ENCODE measurements around the gene AUP1.
A peak's percentile ranks its signal among the peaks of the same experiment; 100 is the strongest.
"Not testable (repeated sequence)": the region's sequence is repeated elsewhere in the genome, so short reads cannot be mapped to it uniquely, and the experiment has no call there.

The AUP1 gene

GRCh38 chr2:74495440-74495839 is 34.1 kb downstream of the AUP1 start:
- no peak for DNase-seq

GRCh38 chr2:74493546-74493945 is 36.0 kb downstream of the AUP1 start:
- DNase-seq: no peak

DNA sequence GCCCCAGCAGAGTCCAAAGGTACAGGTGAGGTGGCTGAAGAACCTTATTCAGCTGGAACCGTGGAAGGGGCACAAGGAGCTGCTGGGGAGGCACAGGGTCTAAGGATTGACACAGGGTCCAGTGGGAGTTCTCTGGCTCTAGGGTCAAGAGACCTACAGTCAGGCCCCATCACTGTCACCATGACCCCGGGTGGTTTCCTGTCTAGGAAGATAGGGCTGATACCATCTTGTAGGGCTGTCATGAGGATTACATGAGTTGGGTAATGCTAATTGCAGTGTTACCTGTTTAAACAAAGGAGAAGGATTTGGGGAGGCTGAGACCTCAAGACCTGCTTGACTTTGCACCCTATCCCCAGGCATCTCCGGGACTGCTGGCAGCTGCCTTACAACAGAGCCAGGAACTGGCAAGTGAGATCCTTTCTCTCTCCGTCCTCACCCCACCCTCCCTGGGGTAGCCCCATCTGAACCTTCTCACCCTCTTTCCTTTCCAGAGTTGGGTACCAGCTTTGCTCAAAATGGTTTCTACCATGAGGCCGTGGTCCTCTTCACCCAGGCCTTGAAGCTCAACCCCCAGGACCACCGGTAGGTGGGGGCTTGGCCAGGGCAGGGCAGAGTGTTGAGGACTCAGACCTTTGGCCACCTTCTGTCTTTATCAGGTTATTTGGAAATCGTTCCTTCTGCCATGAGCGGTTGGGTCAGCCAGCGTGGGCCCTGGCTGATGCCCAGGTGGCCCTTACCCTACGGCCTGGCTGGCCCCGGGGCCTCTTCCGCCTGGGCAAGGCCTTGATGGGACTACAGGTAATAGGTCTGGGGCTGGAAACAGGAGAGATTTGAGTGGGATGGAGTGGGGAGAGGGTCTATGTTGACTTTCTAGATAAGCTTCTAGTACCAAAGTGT is 37.6 kb downstream of the AUP1 start:
- no peak for DNase-seq

GRCh38 chr2:74489906-74490305 is 39.6 kb downstream of the AUP1 start:
- DNase-seq: no peak

- DNase-seq: no peak
Measured at GRCh38 chr2:74488643-74489481, 40.6 kb downstream of the AUP1 start.

DNA sequence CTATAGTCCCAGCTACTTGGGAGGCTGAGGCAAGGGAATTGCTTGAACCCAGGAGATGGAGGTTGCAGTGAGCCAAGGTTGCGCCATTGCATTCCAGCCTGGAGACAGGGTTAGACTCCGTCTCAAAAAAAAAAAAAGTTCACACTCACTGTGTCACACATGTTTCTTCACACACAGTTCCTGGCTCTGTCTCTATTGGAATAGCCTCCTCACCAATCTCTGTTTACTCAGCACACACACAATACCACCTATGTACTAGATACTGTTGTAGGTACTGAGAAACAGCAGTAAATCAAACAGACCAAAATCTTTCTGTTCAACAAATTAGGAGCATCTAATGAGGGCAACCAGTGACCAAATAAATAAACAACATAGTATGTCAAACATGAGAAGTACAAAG is 43.4 kb downstream of the AUP1 start:
- no peak for DNase-seq

DNA sequence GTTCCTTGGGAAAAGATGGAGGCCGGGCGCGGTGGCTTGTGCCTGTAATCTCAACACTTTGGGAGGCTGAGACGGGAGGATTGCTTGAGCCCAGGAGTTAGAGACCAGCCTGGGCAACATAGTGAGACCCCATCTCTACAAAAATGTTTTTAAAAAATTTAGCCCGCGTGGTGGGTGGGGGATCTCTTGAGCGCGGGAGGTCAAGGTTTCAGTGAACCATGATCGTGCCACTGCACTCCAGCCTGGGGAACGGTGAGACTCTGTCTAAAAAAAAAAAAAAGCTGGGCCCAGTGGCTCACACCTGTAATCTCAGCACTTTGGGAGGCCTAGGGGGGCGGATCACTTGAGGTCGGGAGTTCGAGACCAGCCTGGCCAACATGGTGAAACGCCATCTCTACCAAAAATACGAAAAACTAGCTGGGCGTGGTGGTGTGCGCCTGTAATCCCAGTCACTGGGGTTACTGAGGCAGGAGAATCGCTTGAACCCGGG is 45.8 kb downstream of the AUP1 start:
- DNase-seq: not testable (repeated sequence)

GRCh38 chr2:74482801-74483674 is 46.5 kb downstream of the AUP1 start, which contains the start of the genes CCDC142 and TTC31:
Gene CCDC142 (minus strand): TSS chr2:74482998. CDS start chr2:74482837, 161 bp downstream.
Gene TTC31 (plus strand): TSS chr2:74483081. CDS start chr2:74483096, 15 bp downstream.
- DNase-seq: peak; percentile 71 to 96 (median 91)

- DNase-seq: peak in 3 of 5 experiments; percentile 41 to 72 (median 46)
Measured at GRCh38 chr2:74481961-74482800, 47.3 kb downstream of the AUP1 start.

GRCh38 chr2:74481431-74481830 is 48.1 kb downstream of the AUP1 start:
- DNase-seq: no peak
